Hematopoietic multipotent progenitor cell treated with erythropoietin and hydrocortisone succinate and interleukin-3 and kit ligand, for 15 days (in vitro differentiated cells): ENCODE data around the gene GOLPH3L.
"Not testable (repeated sequence)": the region's sequence is repeated elsewhere in the genome, so short reads cannot be mapped to it uniquely, and the experiment has no call there.

Experiments
- DNase-seq: peaks from one replicate; pipeline ENCODE4 v3.0.0-alpha.2; 2015; ENCODE audit warnings: low spot score

The GOLPH3L gene

GRCh38 chr1:150615346-150616201 lies 81.4 kb downstream of the GOLPH3L start:
- DNase-seq, result no peak

DNA sequence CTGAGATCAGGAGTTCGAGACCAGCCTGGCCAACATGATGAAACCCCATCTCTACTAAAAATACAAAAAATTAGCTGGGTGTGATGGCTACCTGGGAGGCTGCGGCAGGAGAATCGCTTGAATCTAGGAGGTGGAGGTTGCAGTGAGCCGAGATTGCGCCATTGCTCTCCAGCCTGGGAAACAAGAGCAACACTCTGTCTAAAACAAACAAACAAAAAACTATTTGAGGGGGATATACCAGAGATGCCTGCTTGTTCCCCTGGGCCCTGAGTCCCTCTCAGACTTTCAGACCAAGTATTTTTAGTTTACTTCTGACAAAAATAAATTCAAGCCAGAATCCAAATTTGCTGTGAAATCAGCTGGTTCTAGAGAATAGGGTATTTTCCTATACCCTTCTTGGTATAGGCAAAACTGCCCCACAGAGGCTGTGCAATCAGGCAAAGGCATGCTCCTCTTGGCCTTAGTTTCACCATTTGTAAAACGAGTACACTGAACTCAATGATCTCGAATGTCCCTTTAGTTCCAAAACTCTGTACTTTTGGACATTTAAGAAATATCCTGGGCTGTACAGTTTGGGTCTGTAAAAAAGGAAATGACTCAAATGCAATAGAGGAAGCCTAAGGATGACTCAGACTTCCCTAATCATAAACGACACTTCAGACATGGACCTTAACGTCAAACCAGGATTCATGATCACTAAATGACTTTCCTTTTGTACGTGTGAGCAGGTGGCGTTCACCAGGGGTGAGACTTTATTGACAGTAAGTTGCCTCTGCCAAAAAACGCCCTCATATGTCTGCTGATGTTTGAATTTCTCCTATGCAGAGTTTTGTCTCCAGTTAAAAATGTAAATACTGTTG lies 83.7 kb downstream of the GOLPH3L start:
- DNase-seq, result no peak

DNA sequence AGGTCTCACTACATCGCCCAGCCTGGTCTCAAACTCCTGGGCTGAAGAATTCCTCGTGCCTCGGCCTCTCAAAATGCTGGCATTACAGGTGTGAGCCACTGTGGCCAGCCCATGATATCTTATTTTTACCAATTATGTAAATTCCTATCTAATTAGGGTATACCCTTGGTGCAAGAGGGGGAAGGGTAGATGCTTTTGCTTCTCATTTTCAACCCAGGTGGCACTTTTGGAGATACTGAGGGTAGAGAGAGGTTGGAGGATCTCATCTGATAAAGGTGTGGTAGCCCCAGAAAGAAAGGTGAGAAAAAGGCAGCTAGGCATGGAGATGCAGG lies 85.0 kb downstream of the GOLPH3L start:
- DNase-seq, result no peak

- no peak for DNase-seq
Measured at GRCh38 chr1:150610576-150610975, 86.4 kb downstream of the GOLPH3L start.

DNA sequence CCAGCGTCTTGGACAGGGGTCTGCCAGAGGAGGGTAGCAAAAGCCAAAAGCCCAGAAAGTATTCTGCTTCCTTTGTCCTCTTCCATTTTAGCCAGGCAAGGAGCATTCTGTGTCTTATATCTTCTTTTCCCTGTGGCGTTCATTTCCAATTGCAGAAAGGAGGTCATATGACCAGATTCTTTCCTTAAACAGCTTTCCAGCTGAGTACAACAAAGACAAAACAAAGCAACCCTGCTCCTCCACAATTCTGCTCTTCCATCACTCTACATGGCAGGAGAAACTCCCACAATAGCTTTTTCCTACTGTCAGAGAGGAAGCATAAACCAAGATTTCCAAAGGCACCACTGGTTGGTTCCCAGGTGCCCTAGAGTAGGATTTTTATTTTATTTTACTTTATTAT lies 87.2 kb downstream of the GOLPH3L start:
- DNase-seq, result no peak

DNA sequence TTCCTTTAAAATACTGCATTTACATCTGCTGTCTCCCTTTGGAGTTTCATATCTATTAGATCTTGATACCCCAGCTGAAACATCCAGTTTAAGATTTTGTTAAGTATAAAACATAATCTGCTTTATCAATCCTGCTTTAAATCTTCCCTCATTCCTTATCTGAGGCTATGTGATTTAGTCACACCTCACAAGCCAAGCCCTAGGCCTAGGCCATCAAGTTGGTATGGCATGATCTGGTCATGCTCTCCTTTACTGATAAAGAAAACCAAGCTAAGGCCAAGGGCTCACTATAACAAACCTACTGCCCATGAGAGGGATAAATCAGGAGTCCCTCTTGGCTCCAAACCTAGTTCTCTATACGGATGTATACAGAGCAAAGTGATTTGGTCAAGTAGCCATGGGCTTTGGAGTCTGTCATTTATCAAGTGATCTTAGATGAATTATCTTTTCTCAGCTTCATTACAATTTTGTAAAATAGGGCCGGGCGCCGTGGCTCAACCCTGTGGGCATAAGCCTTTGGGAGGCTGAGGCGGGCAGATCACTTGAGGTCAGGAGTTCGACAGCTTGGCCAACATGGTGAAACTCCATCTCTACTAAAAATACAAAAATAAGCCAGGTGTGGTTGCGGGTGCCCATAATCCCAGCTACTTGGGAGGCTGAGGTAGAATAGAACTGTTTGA lies 90.4 kb downstream of the GOLPH3L start:
- no peak for DNase-seq

GRCh38 chr1:150605451-150605731 lies 91.6 kb downstream of the GOLPH3L start:
- DNase-seq, result not testable (repeated sequence)

- DNase-seq, result no peak
Measured at GRCh38 chr1:150604226-150604588, 92.7 kb downstream of the GOLPH3L start.

GRCh38 chr1:150603711-150604110 lies 93.2 kb downstream of the GOLPH3L start:
- DNase-seq, result no peak

DNA sequence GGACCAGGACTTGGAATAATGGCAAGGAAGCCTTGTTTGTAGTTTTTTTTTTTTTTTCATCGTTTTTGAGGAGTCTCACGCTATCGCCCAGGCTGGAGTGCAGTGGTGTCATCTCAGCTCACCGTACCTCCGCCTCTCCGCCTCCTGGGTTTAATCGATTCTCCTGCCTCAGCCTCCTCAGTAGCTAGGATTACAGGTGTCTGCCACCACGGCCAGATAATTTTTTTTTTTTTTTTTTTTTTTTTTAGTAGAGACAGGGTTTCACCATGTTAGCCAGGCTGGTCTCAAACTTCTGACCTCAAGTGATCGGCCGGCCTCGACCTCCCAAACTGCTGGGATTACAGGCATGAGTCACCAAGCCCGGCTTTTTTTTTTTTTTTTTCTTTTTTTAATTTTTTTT lies 94.6 kb downstream of the GOLPH3L start:
- DNase-seq, result not testable (repeated sequence)

DNA sequence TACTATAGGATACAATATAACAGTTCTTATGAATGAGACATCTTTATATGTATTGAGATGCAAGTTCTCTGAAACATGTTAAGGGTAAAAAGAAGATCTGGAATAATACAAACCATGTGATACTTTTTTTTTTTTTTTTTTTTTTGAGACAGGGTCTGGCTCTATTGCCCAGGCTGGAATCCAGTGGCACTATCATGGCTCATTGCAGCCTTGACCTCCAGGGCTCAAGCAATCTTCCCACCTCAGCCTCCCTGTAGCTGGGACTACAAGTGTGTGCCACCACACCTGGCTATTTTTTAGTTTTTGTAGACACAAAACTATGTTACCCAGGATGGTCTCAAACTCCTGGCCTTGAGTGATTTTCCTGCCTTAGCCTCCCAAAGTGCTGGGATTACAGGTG lies 95.4 kb downstream of the GOLPH3L start:
- DNase-seq, result no peak

GRCh38 chr1:150598346-150598745 lies 98.6 kb downstream of the GOLPH3L start:
- not testable (repeated sequence) for DNase-seq

GRCh38 chr1:150596976-150597375 lies 100.0 kb downstream of the GOLPH3L start:
- DNase-seq, result no peak
